CD4-positive, alpha-beta T cell (primary cell): ENCODE data around the gene MATN1. TPM values are rescaled to one million over a fixed set of nuclear protein-coding genes. Genes with fewer than 3 reads are reported as not detected.

Experiments used
- ATAC-seq: fragments of 200-7000 bp; cut with Tn5 transposase; one replicate; pipeline ENCODE4 v1.10.0; 2022; ENCODE audit warnings: mild to moderate bottlenecking; ENCODE audit not compliant: poor library complexity
- CTCF ChIA-PET: fragments of 350-600 bp; sonication (Branson Sonifier 250); formaldehyde crosslinking; loops from one replicate; lab custom pipeline; 2021; ENCODE audit warnings: antibody characterized with exemption, inconsistent platforms; lab: Charles Lee
- POLR2A ChIA-PET: fragments of 350-600 bp; sonication (Branson Sonifier 250); formaldehyde crosslinking; loops from one replicate; lab custom pipeline; 2021; ENCODE audit warnings: antibody characterized with exemption, inconsistent platforms; lab: Charles Lee
- DNase-seq, 14 experiments: peaks; one replicate each; pipeline ENCODE4 v3.0.0-alpha.2; 2013 to 2020; ENCODE audit warnings: mixed read lengths in 2 of 14
- H3K27ac ChIP-seq, 2 donors: one replicate each; pipeline versions ENCODE4 v1.5.1 to v1.7.0; 2013; ENCODE audit warnings: low read length in 2 of 2, low read depth in 1 of 2, mild to moderate bottlenecking in 1 of 2
- H3K27me3 ChIP-seq, 2 experiments: 1 replicate in 1 of 2; 2 replicates in 1 of 2; pipeline versions ENCODE4 v1.6.1 to v1.7.0; 2013; ENCODE audit warnings: low read length in 2 of 2, control low read depth in 1 of 2, mild to moderate bottlenecking in 1 of 2, moderate library complexity in 1 of 2; ENCODE audit not compliant: insufficient read depth in 2 of 2, control insufficient read depth in 1 of 2
- H3K36me3 ChIP-seq: one replicate; pipeline ENCODE4 v1.6.1; 2013; ENCODE audit warnings: low read length, control low read depth; ENCODE audit not compliant: insufficient read depth
- H3K4me1 ChIP-seq: one replicate; pipeline ENCODE4 v1.6.1; 2013; ENCODE audit warnings: low read length, control low read depth; ENCODE audit not compliant: insufficient read depth
- H3K4me3 ChIP-seq: one replicate; pipeline ENCODE4 v1.5.1; 2013; ENCODE audit warnings: mild to moderate bottlenecking, low read length, moderate library complexity
- H3K9me3 ChIP-seq, 2 experiments: 1 replicate in 1 of 2; 2 replicates in 1 of 2; pipeline versions ENCODE4 v1.6.1 to v1.7.0; 2013; ENCODE audit warnings: low read length in 2 of 2, mild to moderate bottlenecking in 2 of 2, control low read depth in 1 of 2, moderate library complexity in 1 of 2; ENCODE audit not compliant: control insufficient read depth in 1 of 2, insufficient read depth in 1 of 2
- H3K27ac Mint-ChIP-seq: one replicate; pipeline ENCODE4 v1.8.0; 2020; ENCODE audit warnings: mixed read lengths
- H3K27me3 Mint-ChIP-seq: one replicate; pipeline ENCODE4 v1.8.0; 2021; ENCODE audit warnings: mixed read lengths
- H3K36me3 Mint-ChIP-seq: one replicate; pipeline ENCODE4 v1.8.0; 2021; ENCODE audit warnings: low read depth, mixed read lengths
- H3K4me1 Mint-ChIP-seq: one replicate; pipeline ENCODE4 v1.8.0; 2021; ENCODE audit warnings: low read depth, mixed read lengths
- H3K4me3 Mint-ChIP-seq: one replicate; pipeline ENCODE4 v1.8.0; 2020; ENCODE audit warnings: mild to moderate bottlenecking, mixed read lengths
- H3K9me3 Mint-ChIP-seq: one replicate; pipeline ENCODE4 v1.8.0; 2020; ENCODE audit warnings: mixed read lengths
- CTCF ChIP-seq: fragments of 200-600 bp; IDR thresholded peaks from one replicate; pipeline ENCODE4 v1.8.0; 2022; ENCODE audit warnings: antibody characterized with exemption, mild to moderate bottlenecking
- intact Hi-C, 2 experiments: fragments of 100-400 bp; cut with DNase I in 1 of 2; cut with micrococcal nuclease in 1 of 2; formaldehyde crosslinking; loops; one replicate each; pipeline versions ENCODE4 v1.15.1 to v1.9.0; 2023 to 2025; cut with DNase I, micrococcal nuclease
- total RNA-seq, 174 experiments: library from RNA in 2 of 174; stranded (reverse) in 2 of 174; gene quantifications; one replicate each; pipeline ENCODE4 v1.2.3 and lab custom pipeline; 2021 to 2026

MATN1 gene
- total RNA-seq, 2 experiments from 2014 or later = 2.5 to 2.7 TPM

GRCh38 chr1:30681782-30682181, 41.6 kb downstream of the MATN1 start:
- no peak overlapping the region for H3K4me3 ChIP-seq
- H3K27ac Mint-ChIP-seq = no peak overlapping the region
- CTCF ChIA-PET = no interaction called here
- no peak for TF ChIP-seq CTCF
- peaks cover 66% of the 10 kb centered on the region for H3K27me3 Mint-ChIP-seq
- H3K36me3 ChIP-seq = no peaks in the 10 kb centered on the region
- no peak overlapping the region for H3K4me3 Mint-ChIP-seq
- POLR2A ChIA-PET = no interaction called here
- no peaks in the 10 kb centered on the region for H3K4me1 Mint-ChIP-seq
- no peaks in the 10 kb centered on the region for H3K9me3 Mint-ChIP-seq
- no peak overlapping the region for H3K27ac ChIP-seq
- H3K27me3 ChIP-seq = peaks cover 29 to 48% of the 10 kb centered on the region in 2 experiments
- peaks cover 0 to 16% of the 10 kb centered on the region in 2 experiments for H3K9me3 ChIP-seq
- peaks cover 15% of the 10 kb centered on the region for H3K4me1 ChIP-seq
- H3K36me3 Mint-ChIP-seq = no peaks in the 10 kb centered on the region
- no peak for ATAC-seq
- intact Hi-C loops = no loop called here
- no peak for DNase-seq

GRCh38 chr1:30680879-30681278, 42.5 kb downstream of the MATN1 start:
- no peak for ATAC-seq
- DNase-seq = no peak
- TF ChIP-seq CTCF = no peak
- POLR2A ChIA-PET = no interaction called here
- H3K36me3 Mint-ChIP-seq = no peaks in the 10 kb centered on the region
- peaks cover 26 to 42% of the 10 kb centered on the region in 2 experiments for H3K27me3 ChIP-seq
- H3K36me3 ChIP-seq = no peaks in the 10 kb centered on the region
- no peak overlapping the region for H3K4me3 Mint-ChIP-seq
- no peak overlapping the region for H3K4me3 ChIP-seq
- intact Hi-C loops = no loop called here
- no peaks in the 10 kb centered on the region for H3K4me1 Mint-ChIP-seq
- peaks cover 15% of the 10 kb centered on the region for H3K4me1 ChIP-seq
- no peaks in the 10 kb centered on the region for H3K9me3 Mint-ChIP-seq
- H3K27me3 Mint-ChIP-seq = peaks cover 65% of the 10 kb centered on the region
- CTCF ChIA-PET = no interaction called here
- no peak overlapping the region for H3K27ac ChIP-seq
- H3K27ac Mint-ChIP-seq = no peak overlapping the region
- H3K9me3 ChIP-seq = peaks cover 0 to 16% of the 10 kb centered on the region in 2 experiments

- no peak overlapping the region for H3K4me3 ChIP-seq
- no peak for TF ChIP-seq CTCF
- Mint-ChIP-seq H3K36me3 (no peaks in the 10 kb centered on the region), H3K27me3 (peaks cover 65% of the 10 kb centered on the region), H3K27ac (no peak overlapping the region), H3K4me1 (no peaks in the 10 kb centered on the region), H3K9me3 (no peaks in the 10 kb centered on the region), H3K4me3 (no peak overlapping the region)
- ChIA-PET CTCF (no interaction called here), POLR2A (no interaction called here)
- ATAC-seq (no peak), DNase-seq (no peak)
- H3K27me3 ChIP-seq = peaks cover 24 to 38% of the 10 kb centered on the region in 2 experiments
- peaks cover 0 to 16% of the 10 kb centered on the region in 2 experiments for H3K9me3 ChIP-seq
- no peak overlapping the region for H3K27ac ChIP-seq
- intact Hi-C loops = no loop called here
- H3K36me3 ChIP-seq = no peaks in the 10 kb centered on the region
- peaks cover 12% of the 10 kb centered on the region for H3K4me1 ChIP-seq
These were observed 43.0 kb downstream of the MATN1 start for GRCh38 chr1:30680429-30680828.
